GM21423 (cell line): ENCODE measurements around the gene NAIP.
"Not testable (repeated sequence)": the region's sequence is repeated elsewhere in the genome, so short reads cannot be mapped to it uniquely, and the experiment has no call there.

ENCODE experiments used
- ATAC-seq: cut with Tn5 transposase; IDR thresholded peaks from one replicate; pipeline ENCODE4 v1.9.1; 2021; ENCODE audit warnings: mild to moderate bottlenecking, moderate library complexity; ENCODE audit not compliant: unreplicated experiment

Gene NAIP, protein sequence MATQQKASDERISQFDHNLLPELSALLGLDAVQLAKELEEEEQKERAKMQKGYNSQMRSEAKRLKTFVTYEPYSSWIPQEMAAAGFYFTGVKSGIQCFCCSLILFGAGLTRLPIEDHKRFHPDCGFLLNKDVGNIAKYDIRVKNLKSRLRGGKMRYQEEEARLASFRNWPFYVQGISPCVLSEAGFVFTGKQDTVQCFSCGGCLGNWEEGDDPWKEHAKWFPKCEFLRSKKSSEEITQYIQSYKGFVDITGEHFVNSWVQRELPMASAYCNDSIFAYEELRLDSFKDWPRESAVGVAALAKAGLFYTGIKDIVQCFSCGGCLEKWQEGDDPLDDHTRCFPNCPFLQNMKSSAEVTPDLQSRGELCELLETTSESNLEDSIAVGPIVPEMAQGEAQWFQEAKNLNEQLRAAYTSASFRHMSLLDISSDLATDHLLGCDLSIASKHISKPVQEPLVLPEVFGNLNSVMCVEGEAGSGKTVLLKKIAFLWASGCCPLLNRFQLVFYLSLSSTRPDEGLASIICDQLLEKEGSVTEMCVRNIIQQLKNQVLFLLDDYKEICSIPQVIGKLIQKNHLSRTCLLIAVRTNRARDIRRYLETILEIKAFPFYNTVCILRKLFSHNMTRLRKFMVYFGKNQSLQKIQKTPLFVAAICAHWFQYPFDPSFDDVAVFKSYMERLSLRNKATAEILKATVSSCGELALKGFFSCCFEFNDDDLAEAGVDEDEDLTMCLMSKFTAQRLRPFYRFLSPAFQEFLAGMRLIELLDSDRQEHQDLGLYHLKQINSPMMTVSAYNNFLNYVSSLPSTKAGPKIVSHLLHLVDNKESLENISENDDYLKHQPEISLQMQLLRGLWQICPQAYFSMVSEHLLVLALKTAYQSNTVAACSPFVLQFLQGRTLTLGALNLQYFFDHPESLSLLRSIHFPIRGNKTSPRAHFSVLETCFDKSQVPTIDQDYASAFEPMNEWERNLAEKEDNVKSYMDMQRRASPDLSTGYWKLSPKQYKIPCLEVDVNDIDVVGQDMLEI (N-terminal part only)

DNA sequence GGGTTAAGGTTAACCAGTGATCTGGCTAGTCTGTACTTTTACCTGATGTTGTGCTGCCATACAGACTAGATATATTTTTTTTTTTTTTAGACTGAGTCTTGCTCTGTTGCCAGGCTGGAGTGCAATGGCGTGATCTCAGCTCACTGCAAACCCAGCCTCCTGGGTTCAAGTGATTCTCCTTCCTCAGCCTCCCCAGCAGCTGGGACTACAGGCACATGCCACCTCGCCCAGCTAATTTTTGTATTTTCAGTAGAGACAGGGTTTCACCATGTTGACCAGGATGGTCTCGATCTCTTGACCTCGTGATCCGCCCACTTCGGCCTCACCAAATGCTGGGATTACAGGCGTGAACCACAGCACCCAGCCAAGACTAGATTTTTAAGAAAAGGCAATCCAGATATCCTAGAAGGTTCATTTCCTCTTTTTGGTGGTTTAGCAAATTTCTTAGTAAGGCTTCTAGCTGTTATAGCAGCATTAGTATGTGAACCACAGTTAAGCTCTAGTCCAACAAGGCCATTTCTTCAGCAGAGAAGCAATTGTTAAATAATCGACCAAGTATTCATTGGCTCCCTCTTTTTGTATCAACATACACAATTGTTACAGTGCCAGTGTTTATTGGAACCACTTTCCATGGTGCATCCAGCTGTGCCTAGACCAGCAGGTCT lies at the start of gene NAIP:
TSS of gene NAIP (minus strand) at position 51 of the 665 bp plus-strand sequence. CDS start 12,424 bp downstream, outside the sequence.
- ATAC-seq = not testable (repeated sequence)

DNA sequence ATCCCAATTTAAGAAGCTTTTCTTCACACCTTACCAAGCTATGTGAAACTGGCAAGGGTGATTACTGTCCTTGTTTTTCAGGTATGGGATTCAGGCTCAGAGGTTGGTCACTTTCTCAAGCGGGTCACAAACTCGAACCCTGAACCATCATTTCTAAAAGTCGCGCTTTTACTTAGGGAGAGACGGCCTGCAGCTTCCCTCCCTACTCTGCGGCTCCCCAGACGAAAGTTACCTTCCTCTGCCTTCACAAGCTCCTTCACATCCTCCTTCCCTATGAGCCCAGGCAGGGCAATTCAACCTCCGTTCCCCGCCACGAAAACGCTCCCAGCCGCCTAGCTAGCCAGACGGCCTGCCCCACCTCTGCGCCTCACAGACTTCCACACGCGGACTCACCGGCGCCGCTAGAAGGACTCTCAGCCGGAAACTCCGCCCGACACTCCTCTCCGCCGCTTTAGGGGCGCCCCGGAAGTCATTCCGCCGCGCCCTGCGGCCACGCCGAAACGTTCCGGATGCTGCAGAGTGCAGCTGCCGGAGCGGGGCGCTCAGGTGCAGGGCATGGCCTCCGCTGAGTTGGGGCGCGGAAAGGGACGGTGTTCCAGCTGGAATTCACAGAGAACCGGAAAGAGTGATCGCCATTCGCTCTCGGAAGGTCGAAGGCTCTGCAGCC lies 42.3 kb upstream of the NAIP start, which contains the start of gene GTF2H2:
TSS of gene GTF2H2 (minus strand) at position 415 of the 667 bp plus-strand sequence. CDS start 4,913 bp downstream, outside the sequence.
- ATAC-seq = peak; percentile 99

DNA sequence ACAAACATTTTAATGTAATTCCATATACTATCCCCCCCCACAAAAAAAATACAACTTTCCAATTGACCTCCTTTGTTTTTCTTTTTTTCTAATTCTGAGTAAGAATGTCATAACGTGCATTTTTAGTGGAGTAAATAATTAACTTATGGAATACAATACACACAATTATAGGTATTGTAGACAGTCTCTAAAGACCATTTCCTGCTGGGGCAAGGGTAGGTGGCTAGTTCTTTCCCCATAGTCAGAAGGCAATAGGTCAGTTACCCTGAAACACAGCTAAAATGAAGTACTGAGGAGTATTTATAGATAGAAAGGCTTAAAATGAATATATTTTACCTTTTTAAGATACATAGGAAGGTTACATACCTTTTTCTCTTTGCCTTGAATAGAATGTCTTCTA lies 36.2 kb upstream of the NAIP start:
- ATAC-seq = not testable (repeated sequence)

DNA sequence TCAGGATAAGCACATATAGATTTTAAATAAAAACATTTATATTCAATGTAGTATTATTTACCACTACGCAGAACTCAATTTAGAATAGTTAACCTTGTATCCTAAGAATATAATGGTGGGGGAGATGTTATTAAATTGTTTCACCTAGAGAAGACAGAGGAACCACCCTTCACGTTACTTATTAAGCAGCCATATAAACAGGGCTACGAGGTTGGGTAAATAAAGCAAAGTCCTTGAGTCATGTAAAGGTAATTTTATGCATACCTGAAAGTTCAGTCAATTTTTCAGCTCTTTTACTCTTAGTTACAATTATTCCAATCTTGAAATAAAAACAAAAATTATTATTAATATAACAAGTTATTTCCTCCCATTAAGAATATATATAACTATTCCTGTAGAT lies 34.3 kb upstream of the NAIP start:
- not testable (repeated sequence) for ATAC-seq

DNA sequence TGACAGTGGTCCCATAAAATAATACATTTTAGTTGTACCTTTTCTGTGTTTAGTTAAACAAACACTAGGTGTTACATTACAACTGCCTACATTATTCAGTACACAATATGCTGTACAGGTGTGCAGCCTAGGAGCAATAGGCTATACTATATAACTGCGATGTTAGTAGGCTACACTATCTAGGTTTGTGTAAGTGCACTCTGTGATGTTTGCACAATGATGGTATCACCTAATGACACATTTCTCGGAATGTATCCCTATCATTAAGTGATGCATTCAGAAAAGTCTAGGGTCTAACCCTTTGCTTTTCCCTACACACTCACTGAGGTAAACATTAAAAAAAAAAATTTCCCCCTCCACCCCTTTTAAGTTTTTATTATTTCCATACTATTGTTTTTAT lies 19.7 kb upstream of the NAIP start:
- ATAC-seq = not testable (repeated sequence)

DNA sequence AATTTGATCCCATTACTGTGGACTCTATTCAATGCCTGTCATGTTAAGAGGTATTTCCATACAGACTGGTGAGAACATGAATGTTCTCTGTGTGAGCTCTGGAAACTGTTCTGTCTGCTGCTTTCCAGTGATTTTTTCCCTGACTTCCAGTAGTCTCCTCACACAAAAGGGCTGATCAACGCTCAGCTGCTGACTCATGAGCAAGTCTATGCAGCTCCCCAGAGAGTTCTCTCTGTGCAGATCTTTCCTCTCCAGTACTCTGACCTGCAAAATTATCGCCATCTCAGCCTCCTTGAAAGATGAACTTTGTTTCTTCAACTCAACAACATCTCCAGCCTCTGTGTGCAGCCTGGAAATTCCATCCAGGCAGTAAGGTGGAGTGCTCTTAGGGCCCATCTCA lies 19.0 kb upstream of the NAIP start:
- not testable (repeated sequence) for ATAC-seq

DNA sequence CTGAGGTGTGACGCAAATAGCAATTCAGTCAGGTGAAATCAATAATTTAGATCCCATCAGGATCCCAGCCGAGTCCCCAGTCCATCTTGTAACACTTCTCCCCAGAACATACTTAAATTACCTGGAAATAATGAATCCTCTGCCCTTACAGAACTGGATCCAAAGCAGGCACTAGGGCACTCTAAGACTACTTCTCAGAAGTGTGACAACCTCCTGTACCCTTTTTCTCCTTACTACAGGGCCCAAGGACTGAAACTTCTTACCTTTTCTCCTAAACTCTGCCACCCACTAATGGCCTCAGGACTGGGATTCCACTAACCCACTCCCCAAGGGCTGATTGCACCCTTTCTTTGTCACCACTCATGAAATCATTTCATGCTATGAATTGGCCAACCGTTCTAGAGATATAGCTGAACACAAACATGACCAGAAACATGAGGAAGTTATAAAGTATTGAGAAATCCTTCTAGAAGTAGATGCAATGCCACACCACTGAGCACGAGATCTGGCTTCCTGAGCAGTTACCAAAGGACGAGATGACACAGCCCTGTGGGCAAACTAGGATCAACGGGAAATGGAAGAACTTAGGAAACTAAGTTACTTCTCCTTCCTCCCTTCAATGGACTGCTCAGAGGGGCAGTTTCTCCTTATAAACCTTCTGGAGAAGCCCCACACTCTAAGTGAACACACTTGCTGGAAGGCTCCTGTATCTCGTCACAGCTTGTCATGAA lies 6.1 kb upstream of the NAIP start:
- not testable (repeated sequence) for ATAC-seq

DNA sequence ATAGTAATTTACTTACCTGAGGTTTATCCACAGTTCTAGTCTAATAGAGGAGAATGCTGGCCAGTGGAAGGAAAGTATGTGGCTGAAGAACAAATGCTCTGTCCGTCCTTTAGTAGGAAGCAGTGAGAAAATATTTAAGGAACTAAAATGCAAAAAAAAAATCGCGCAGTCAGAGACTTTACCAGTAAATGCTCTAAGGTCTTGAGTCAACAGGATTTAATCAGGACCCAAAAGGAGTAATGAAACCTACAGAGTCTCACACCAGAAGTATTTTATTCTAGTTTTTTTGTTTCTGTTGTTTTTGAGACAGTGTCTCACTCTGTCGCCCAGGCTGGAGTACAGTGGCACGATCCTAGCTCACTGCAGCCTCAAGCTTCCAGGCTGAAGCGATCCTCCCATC lies 4.5 kb downstream of the NAIP start:
- not testable (repeated sequence) for ATAC-seq

DNA sequence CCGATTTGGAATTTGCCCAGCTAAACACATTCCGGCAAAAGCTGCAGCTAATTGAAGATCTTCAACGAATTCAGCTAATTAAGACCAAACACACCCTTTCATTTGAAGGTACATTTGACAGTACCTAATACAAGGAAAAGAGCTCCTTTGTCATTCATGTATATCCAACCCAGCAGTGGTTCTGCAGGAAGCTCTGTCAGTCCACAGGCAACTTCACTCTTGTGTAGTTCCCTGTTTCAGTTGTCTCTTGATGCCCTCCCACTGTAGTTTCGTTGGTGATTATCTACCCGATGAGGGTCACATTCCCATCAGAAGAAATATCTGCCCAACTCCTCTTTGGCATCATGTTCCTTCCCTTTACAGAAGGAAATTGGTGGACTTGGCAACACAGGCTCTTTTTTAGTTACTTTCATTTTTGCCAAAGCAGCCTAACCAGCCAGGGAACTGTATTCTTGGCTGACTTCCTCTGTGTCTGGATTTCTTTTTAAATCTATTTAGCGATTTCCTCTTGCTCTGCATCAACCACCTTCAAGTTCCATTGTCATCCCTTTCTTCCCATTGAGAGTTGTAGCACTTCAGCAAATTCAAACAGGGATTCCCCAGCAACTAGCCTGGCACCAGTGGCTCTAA lies 6.6 kb downstream of the NAIP start:
- ATAC-seq = not testable (repeated sequence)

DNA sequence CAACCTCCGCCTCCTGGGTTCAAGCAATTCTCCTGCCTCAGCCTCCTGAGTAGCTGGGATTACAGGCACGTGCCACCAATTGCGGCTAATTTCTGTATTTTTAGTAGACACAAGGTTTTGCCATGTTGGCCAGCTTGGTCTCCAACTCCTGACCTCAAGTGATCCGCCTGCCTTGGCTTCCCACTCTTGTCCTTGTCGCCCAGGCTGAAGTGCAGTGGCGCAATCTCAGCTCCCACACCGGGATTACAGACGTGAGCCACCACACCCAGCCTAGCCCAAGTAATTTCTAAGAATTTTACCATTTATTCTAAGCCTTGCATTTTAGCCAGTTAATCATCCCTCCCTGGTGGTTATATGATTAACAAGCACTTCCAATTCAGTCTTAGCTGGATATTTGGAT lies 11.0 kb downstream of the NAIP start:
- no peak for ATAC-seq

DNA sequence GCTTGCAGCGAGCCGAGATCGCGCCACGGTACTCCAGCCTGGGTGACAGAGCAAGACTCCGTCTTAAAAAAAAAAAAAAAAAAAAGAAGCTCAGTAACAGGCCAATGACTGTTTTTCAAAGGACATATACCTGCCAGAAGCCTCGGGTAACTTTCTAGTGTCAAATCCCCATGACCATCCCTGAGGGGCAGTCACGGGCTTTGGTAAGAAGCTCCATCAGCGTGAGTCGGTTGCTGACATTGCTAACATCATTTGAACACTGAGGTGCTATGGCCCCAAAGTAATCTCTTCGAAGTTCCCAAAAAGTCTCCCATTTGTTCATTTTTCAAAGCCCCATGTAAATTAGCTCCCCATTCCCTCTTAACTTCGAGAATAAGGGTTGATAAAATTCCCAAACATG lies 11.6 kb downstream of the NAIP start:
- no peak for ATAC-seq

DNA sequence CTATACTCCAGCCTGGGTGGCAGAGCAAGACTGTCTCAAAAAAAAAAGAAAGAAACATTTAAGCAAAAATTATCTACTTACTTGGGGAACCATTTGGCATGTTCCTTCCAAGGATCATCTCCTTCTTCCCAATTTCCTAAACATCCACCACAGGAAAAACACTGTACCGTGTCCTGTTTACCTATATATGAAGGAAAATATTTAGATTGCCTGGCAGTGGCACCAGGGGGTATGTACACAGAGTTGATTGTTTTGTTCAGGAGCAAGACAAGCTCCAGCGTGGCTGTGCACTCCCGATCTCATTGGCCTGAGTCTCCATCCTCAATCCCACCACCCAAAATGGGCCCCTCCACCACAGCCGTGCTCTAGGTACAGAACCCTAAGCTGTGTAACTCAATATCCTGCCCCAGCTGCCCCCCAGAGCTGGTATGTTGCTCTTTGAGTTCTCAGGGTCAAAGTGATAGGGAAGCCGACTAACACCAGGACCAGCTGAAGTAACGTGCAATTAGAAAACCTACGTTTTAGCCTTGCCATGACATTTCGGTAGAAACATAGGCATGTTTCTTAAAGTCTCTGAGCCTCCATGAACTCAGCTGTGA lies 13.8 kb downstream of the NAIP start:
- ATAC-seq = no peak

DNA sequence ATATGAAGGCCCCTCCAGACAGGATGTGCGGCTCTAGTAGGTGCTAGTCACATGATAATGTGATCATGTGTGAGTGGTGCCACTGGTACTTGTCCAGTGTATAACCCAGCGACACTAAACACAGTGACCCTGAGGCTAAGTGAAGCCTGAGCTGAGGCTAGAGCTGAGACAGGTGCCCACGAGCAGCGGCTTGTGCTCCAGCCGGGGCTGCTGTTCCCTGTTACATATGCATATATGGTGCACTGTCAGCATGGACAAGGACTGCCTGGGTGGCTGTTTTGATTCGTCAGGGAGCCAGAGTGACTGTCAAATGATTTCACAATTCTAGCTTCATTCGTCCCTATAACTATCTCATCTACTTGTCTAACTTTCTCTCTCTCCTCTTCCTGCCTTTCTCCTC lies 18.2 kb downstream of the NAIP start:
- not testable (repeated sequence) for ATAC-seq

DNA sequence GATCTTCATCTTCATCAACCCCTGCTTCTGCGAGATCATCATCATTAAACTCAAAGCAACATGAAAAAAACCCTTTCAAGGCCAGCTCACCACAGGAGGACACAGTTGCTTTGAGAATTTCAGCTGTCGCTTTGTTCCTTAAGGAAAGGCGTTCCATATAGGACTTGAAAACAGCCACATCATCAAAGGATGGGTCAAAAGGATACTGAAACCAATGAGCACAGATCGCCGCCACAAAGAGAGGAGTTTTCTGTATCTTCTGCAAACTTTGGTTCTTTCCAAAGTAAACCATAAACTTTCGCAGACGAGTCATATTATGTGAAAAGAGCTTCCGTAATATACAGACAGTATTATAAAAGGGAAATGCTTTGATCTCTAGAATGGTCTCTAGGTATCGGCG lies 40.3 kb downstream of the NAIP start:
- ATAC-seq = not testable (repeated sequence)

DNA sequence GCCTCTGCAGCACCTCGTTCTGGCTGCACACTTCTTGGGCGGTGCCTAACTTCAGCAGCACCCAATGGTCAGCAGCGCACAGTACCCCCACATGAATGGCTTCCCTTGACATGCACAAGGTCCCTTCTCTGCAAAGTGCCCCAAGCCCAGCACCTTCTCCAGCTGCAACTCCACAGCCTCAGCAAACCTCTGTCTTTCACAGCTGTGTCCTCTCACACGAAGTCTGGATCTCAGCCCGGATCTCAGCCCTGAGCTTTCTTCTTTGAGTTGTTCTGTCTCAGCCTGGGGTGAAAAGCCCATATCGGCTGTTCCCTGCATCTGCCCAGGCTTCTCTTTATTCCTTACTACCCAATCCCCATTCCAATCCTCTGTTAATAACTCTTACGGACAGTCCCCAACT lies 57.9 kb downstream of the NAIP start:
- not testable (repeated sequence) for ATAC-seq

DNA sequence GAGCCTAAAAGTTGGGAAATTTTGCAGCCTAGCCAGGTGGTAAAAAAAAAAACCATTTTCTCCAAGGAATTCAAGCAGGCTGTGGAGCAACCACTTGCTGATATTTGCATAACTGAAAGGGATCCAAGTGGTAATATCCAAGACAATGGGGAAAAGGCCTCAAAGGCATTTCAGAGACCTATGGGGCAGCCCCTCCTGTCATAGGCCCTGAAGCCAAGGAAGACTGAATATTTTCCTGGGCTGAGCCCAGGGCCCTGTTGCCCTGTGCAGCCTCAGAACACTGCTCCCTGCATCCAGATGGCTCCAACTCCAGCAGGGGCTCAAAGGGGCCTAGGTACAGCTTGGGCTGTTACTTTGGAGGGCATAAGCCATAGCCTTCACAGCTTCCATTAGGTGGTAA lies 60.6 kb downstream of the NAIP start:
- ATAC-seq = not testable (repeated sequence)

DNA sequence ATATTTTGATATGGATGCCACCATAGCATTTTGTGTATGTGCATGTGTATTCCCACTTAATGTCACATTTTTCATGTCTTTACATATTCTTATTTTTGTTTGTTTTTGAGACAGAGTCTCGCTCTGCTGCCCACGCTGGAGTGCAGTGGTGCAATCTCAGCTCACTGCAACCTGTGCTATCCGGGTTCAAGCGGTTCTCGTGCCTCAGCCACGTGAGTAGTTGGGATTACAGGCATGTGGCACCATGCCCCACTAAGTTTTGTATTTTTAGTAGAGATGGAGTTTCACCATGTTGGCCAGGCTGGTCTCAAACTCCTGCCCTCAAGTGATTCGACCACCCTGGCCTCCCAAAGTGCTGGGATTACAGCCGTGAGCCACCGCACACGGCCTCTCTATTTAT lies 72.1 kb downstream of the NAIP start:
- ATAC-seq = not testable (repeated sequence)

DNA sequence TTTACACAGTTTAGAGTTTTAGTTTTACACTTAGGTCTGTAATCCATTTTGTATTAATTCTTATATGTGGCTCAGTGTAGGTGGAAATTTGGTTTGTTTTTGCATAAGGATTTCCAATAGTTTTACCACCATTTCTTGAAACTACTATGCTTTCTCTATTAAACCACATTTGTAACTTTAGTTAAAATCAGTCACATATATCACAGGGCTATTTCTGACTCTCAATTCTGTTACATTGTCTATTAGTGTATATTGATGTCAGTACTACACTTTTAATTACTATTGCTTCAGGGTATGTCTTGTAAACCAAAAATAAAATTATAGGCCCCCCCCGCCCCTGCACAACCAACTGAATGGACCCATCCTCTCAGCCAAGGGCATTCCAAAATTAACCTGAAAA lies 92.6 kb downstream of the NAIP start:
- ATAC-seq = not testable (repeated sequence)
